Neural cell (in vitro differentiated cells): ENCODE measurements around the gene KRT6A. TPM values are rescaled to one million over a fixed set of nuclear protein-coding genes. Genes with fewer than 3 reads are reported as not detected.

Source experiments
- H2AFZ ChIP-seq: fragments of 200-600, 300-800 bp; sonication (generic), shearing (Covaris generic); 2 replicates; pipeline ENCODE4 v1.6.0; 2014; ENCODE audit warnings: low read depth, mild to moderate bottlenecking, antibody characterized with exemption, low read length, moderate library complexity
- H3F3A ChIP-seq: fragments of 200-600 bp; shearing (Covaris generic); 2 replicates; pipeline ENCODE4 v1.6.1; 2016; ENCODE audit warnings: mild to moderate bottlenecking, moderate library complexity, mixed read lengths, antibody characterized with exemption, low read length; ENCODE audit not compliant: insufficient read depth, poor library complexity, severe bottlenecking
- H3K27ac ChIP-seq: fragments of 200-600, 300-800 bp; sonication (generic), shearing (Covaris generic); 2 replicates; pipeline ENCODE4 v1.5.1; 2014; ENCODE audit warnings: mild to moderate bottlenecking, low read length, moderate library complexity
- H3K27me3 ChIP-seq: fragments of 300-800, 200-600 bp; sonication (generic), shearing (Covaris generic); 2 replicates; pipeline ENCODE4 v1.6.0; 2014; ENCODE audit warnings: mild to moderate bottlenecking, low read depth, low read length, moderate library complexity; ENCODE audit not compliant: insufficient read depth
- H3K36me3 ChIP-seq: fragments of 300-800, 200-600 bp; sonication (generic), shearing (Covaris generic); 2 replicates; pipeline ENCODE4 v1.5.1; 2014; ENCODE audit warnings: mild to moderate bottlenecking, antibody characterized with exemption, low read length, moderate library complexity; ENCODE audit not compliant: insufficient read depth
- H3K4me2 ChIP-seq: fragments of 300-800, 200-600 bp; sonication (generic), shearing (Covaris generic); 2 replicates; pipeline ENCODE4 v1.6.0; 2014; ENCODE audit warnings: mild to moderate bottlenecking, low read length
- H3K4me3 ChIP-seq: fragments of 300-800, 200-600 bp; sonication (generic), shearing (Covaris generic); 2 replicates; pipeline ENCODE4 v1.5.1; 2014; ENCODE audit warnings: mild to moderate bottlenecking, low read length, moderate library complexity
- H3K79me2 ChIP-seq: fragments of 200-600 bp; shearing (Covaris generic); replicated peaks from 2 replicates; pipeline ENCODE4 v1.6.0; 2014; ENCODE audit warnings: mild to moderate bottlenecking, low read length, moderate library complexity; ENCODE audit not compliant: insufficient read depth
- H3K9ac ChIP-seq: fragments of 300-800, 200-600 bp; sonication (generic), shearing (Covaris generic); 2 replicates; pipeline ENCODE4 v1.6.1; 2016; ENCODE audit warnings: mild to moderate bottlenecking, low read length, mixed read lengths
- H3K9me2 ChIP-seq: fragments of 200-600 bp; shearing (Covaris generic); 2 replicates; pipeline ENCODE4 v1.6.1; 2016; ENCODE audit warnings: mild to moderate bottlenecking, low read length, mixed read lengths; ENCODE audit not compliant: insufficient read depth
- H3K9me3 ChIP-seq: fragments of 200-600, 300-800 bp; sonication (generic), shearing (Covaris generic); 2 replicates; pipeline ENCODE4 v1.6.1; 2016; ENCODE audit warnings: mild to moderate bottlenecking, mixed run types, low read length, moderate library complexity, mixed read lengths
- H4K20me1 ChIP-seq: fragments of 200-600 bp; shearing (Covaris generic); 2 replicates; pipeline ENCODE4 v1.6.1; 2016; ENCODE audit warnings: mild to moderate bottlenecking, mixed run types; ENCODE audit not compliant: insufficient read depth
- EP300 ChIP-seq: fragments of 450-650 bp; conservative IDR thresholded peaks from 2 replicates; pipeline ENCODE4 v1.6.1; 2014; ENCODE audit warnings: antibody characterized with exemption, mild to moderate bottlenecking, moderate library complexity; ENCODE audit not compliant: poor library complexity, severe bottlenecking
- EZH2 ChIP-seq: fragments of 200-600, 300-800 bp; shearing (Covaris generic), sonication (generic); IDR thresholded peaks from 2 replicates; pipeline ENCODE4 v1.6.1; 2014; ENCODE audit warnings: antibody characterized with exemption, low read length, borderline replicate concordance, mild to moderate bottlenecking; ENCODE audit not compliant: insufficient read depth, poor library complexity, severe bottlenecking
- MXI1 ChIP-seq: fragments of 450-650 bp; conservative IDR thresholded peaks from 2 replicates; pipeline ENCODE4 v1.6.1; 2014; ENCODE audit warnings: antibody characterized with exemption, mild to moderate bottlenecking; ENCODE audit not compliant: poor library complexity, severe bottlenecking
- POLR2AphosphoS5 ChIP-seq: IDR thresholded peaks from 2 replicates; pipeline ENCODE4 v1.6.1; 2012
- RAD21 ChIP-seq: fragments of 450-650 bp; conservative IDR thresholded peaks from 2 replicates; pipeline ENCODE4 v1.6.1; 2014; ENCODE audit warnings: antibody characterized with exemption, mild to moderate bottlenecking, moderate library complexity
- SMC3 ChIP-seq: fragments of 450-650 bp; conservative IDR thresholded peaks from 2 replicates; pipeline ENCODE4 v1.6.1; 2014; ENCODE audit warnings: antibody characterized with exemption, mild to moderate bottlenecking, moderate library complexity; ENCODE audit not compliant: poor library complexity
- TAF1 ChIP-seq: IDR thresholded peaks from 2 replicates; pipeline ENCODE4 v1.6.1; 2012; ENCODE audit warnings: low read depth
- polyA plus RNA-seq: library from polyadenylated mRNA; depleted of rRNA; stranded (reverse); fragments of >200 nt; gene quantifications from 2 replicates; pipeline ENCODE4 v1.2.3, GENCODE V29; 2014
- TF ChIP-seq, protein P1 (sequence below): IDR thresholded peaks from 2 replicates; pipeline ENCODE4 v1.6.1; 2012; ENCODE audit warnings: borderline replicate concordance
- TF ChIP-seq, protein P2 (sequence below): fragments of 450-650 bp; IDR thresholded peaks from 2 replicates; pipeline ENCODE4 v1.5.1; 2014; ENCODE audit warnings: antibody characterized with exemption, mild to moderate bottlenecking, moderate library complexity; ENCODE audit not compliant: poor library complexity, severe bottlenecking

KRT6A gene
- polyA plus RNA-seq, 1 donor from 2014 or later, result not detected

DNA sequence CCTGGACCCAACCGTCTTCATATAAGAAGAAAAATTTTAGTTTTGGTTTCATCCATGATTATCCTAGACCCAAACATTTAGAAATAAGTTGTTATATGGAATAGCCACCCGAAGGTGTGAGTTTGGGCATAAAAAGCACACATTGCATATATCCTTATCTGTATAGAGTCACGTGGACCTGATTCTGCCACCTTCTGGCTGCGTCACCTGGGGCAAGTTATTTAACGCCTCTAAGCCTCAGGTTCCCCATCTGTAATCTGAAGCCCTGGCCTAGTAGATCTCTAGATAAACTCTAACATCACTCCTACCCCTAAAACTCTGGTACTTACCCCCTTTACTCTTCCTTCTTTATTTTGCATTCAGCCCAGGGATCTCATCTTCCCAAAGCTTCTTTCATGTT lies 41.4 kb upstream of the KRT6A start:
- Histone ChIP-seq H3K4me2 (no peak overlapping the region), H3K36me3 (no peaks in the 10 kb centered on the region), H3F3A (no peaks in the 10 kb centered on the region), H3K79me2 (no peaks in the 10 kb centered on the region), H4K20me1 (no peaks in the 10 kb centered on the region), H3K4me3 (no peak overlapping the region), H3K9me3 (no peaks in the 10 kb centered on the region), H3K9ac (no peak overlapping the region), H3K9me2 (no peaks in the 10 kb centered on the region), H3K27ac (no peak overlapping the region), H2AFZ (no peak overlapping the region), H3K27me3 (no peaks in the 10 kb centered on the region)
- TF ChIP-seq MXI1 (no peak), TAF1 (no peak), EZH2 (no peak), POLR2AphosphoS5 (no peak), SMC3 (no peak), EP300 (no peak), RAD21 (no peak)
- TF ChIP-seq, protein P1, sequence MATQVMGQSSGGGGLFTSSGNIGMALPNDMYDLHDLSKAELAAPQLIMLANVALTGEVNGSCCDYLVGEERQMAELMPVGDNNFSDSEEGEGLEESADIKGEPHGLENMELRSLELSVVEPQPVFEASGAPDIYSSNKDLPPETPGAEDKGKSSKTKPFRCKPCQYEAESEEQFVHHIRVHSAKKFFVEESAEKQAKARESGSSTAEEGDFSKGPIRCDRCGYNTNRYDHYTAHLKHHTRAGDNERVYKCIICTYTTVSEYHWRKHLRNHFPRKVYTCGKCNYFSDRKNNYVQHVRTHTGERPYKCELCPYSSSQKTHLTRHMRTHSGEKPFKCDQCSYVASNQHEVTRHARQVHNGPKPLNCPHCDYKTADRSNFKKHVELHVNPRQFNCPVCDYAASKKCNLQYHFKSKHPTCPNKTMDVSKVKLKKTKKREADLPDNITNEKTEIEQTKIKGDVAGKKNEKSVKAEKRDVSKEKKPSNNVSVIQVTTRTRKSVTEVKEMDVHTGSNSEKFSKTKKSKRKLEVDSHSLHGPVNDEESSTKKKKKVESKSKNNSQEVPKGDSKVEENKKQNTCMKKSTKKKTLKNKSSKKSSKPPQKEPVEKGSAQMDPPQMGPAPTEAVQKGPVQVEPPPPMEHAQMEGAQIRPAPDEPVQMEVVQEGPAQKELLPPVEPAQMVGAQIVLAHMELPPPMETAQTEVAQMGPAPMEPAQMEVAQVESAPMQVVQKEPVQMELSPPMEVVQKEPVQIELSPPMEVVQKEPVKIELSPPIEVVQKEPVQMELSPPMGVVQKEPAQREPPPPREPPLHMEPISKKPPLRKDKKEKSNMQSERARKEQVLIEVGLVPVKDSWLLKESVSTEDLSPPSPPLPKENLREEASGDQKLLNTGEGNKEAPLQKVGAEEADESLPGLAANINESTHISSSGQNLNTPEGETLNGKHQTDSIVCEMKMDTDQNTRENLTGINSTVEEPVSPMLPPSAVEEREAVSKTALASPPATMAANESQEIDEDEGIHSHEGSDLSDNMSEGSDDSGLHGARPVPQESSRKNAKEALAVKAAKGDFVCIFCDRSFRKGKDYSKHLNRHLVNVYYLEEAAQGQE, result no peak
- TF ChIP-seq, protein P2, sequence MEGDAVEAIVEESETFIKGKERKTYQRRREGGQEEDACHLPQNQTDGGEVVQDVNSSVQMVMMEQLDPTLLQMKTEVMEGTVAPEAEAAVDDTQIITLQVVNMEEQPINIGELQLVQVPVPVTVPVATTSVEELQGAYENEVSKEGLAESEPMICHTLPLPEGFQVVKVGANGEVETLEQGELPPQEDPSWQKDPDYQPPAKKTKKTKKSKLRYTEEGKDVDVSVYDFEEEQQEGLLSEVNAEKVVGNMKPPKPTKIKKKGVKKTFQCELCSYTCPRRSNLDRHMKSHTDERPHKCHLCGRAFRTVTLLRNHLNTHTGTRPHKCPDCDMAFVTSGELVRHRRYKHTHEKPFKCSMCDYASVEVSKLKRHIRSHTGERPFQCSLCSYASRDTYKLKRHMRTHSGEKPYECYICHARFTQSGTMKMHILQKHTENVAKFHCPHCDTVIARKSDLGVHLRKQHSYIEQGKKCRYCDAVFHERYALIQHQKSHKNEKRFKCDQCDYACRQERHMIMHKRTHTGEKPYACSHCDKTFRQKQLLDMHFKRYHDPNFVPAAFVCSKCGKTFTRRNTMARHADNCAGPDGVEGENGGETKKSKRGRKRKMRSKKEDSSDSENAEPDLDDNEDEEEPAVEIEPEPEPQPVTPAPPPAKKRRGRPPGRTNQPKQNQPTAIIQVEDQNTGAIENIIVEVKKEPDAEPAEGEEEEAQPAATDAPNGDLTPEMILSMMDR, result no peak

DNA sequence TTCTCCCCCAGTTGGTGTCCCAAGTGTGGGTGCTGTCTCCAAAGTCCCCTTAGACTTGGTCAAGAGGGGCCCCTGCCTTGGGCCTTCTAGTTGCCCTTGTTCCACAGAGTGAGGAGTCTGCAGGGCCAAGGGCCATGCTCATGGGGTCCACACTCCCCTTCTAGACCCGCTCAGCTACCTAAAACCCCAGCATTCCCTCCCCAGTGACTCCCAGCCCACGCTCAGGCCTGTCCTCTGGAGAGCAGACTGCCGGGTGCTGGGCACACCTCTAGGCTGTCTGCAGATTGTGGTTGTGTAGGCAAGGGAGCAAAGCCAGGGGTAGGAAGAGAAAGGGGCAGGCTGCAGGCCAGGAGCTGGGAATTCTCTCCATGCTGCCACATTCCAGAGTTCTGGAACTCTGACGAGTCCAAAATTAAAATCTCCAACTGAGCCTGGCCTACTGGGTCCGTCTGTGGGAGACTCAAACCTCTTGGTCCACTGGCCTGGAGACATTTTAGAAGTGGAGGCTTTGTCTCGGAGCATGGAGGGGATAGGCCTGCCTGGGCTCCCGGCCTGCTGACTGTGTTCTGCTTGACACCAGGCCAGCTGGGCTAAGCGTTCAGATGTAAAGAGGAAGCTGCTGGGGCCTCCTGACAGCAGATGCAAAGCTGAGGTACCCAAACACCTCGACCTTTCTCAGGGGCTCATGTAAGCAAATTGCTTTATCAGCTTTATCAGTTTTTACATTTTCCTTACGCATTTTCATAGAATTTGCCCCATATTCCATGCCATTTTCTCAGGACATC lies 40.8 kb upstream of the KRT6A start:
- Histone ChIP-seq H3K4me2 (no peak overlapping the region), H3K4me3 (no peak overlapping the region), H3F3A (no peaks in the 10 kb centered on the region), H2AFZ (no peak overlapping the region), H3K79me2 (no peaks in the 10 kb centered on the region), H3K9me3 (no peaks in the 10 kb centered on the region), H3K36me3 (no peaks in the 10 kb centered on the region), H3K27ac (no peak overlapping the region), H4K20me1 (no peaks in the 10 kb centered on the region), H3K27me3 (no peaks in the 10 kb centered on the region), H3K9me2 (no peaks in the 10 kb centered on the region), H3K9ac (no peak overlapping the region)
- TF ChIP-seq RAD21, result no peak
- no peak for TF ChIP-seq EZH2
- no peak for TF ChIP-seq SMC3
- TF ChIP-seq, protein P1, result no peak
- TF ChIP-seq, protein P2, result no peak
- TF ChIP-seq EP300, result no peak
- TF ChIP-seq TAF1, result no peak
- TF ChIP-seq POLR2AphosphoS5, result no peak
- no peak for TF ChIP-seq MXI1
